ENCODE results near the gene CA12.

CA12 gene

DNA sequence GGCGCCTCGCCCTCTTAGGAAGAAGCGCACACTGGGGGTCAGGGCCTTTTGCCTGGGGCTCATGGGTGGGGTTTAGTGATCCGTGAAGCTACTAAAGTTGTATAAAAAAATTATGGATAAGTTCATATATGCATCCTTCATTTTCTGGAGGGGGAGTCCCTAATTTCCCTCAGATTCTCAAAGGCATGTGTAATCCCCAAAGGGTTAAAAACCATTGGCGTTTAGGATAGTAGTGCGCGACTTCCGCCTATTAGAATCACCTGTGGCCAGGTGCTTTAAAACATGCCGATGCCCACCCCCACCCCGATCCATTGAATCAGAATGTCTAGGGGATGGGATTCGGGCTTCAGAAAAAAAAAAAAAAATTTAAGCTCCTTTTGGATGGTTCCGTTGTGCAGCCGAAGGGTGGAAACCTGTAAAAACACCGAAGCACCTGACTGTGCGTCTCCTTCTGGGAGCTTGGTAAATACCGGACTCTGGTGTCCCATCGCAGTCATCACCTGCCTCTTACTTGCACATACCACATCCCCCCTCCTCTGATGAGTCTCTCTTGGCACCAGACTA, 103.7 kb downstream of the CA12 start:
- Mint-ChIP-seq H3K36me3 (peaks cover 2% of the 10 kb centered on the region), H3K9me3 (ENCODE audit: low read depth) (no peaks in the 10 kb centered on the region), H3K4me1 (ENCODE audit: low read depth) (peaks cover 39% of the 10 kb centered on the region), H3K4me3 (peak overlapping the region; percentile 78), H3K27me3 (no peaks in the 10 kb centered on the region), H3K27ac (peak overlapping the region; percentile 66)

DNA sequence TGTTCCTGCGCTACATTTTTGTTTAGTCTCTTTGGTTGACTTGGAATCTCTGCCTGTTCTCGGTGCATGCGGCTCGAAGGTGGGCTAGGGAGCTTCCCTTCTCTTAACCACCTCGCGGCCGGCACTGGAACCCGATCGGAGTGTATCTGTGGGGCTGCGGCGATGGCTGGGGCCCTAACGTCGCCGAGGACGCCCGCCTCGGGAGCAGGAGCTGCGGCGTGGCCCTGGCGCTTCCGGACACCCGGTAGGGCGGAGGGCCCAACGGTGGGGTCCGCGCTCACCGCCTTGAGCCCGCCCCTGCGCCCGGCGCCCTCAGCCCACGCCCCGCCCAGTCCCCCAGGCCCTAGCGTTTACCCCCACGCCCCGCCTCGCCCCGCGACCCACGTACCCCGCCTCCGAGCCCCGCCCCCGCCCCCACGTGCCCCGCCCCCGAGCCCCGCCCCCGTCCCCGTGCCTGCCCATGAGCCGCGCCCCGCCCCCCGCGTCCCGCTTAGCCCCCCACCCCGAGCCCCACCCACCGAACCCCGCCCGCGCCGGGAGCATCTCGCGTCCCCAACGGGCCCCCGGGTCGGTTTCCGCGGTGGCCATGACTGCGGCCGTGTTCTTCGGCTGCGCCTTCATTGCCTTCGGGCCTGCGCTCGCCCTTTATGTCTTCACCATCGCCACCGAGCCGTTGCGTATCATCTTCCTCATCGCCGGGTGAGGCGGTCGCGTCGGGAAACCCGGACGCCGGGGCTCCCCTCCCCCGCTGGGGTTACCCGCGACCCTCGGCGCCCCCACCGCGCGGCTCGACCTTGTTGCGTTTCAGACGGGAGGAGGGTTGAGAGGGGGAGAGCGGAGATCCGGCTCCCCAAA, 104.4 kb downstream of the CA12 start, which contains the start of gene APH1B:
APH1B (plus strand) TSS at position 568 of the 855 bp plus-strand sequence; CDS start at position 587, 19 bp downstream.
- Mint-ChIP-seq H3K4me1 (ENCODE audit: low read depth) (peaks cover 39% of the 10 kb centered on the region), H3K27ac (peak within 1 kb of the TSS; percentile 91), H3K9me3 (ENCODE audit: low read depth) (no peaks in the 10 kb centered on the region), H3K36me3 (peaks cover 4% of the 10 kb centered on the region), H3K4me3 (peak within 1 kb of the TSS; percentile 86), H3K27me3 (no peaks in the 10 kb centered on the region)

DNA sequence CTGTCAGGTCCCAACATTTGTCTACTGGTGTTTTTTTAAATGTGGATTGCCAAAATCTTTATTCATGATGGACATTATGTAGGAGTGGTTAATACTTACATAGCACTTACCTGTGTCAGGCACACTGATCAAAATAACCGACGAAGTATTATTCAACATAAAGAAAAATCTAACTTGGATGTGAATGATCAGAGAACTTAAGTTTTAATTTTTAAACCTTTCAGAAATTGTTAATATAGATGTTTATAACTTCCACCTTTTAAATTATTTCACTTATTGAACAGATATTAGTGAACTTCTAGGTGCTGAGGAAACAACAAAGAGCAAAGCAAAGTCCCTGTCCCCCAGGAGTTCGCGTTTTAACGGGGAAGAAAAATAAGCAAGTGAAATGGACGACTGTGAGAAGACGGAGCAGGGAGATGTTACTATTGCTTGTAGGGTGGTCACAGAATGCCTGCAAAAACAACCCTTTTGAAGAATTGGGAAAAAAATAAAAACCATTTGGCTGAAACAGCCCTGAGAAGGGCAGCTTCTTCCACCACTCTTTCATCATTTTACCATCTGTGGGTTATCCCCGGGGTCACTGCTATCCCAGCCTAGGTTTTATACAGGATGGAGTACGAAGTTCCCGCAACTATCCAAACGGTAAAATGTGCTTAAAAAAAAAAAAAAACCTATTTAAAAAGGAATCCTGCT, 105.2 kb downstream of the CA12 start:
- peaks cover 39% of the 10 kb centered on the region for H3K4me1 Mint-ChIP-seq (ENCODE audit: low read depth)
- peak overlapping the region; percentile 86 for H3K4me3 Mint-ChIP-seq
- H3K27me3 Mint-ChIP-seq, result no peaks in the 10 kb centered on the region
- H3K9me3 Mint-ChIP-seq (ENCODE audit: low read depth), result no peaks in the 10 kb centered on the region
- H3K27ac Mint-ChIP-seq, result peak overlapping the region; percentile 91
- peaks cover 4% of the 10 kb centered on the region for H3K36me3 Mint-ChIP-seq

DNA sequence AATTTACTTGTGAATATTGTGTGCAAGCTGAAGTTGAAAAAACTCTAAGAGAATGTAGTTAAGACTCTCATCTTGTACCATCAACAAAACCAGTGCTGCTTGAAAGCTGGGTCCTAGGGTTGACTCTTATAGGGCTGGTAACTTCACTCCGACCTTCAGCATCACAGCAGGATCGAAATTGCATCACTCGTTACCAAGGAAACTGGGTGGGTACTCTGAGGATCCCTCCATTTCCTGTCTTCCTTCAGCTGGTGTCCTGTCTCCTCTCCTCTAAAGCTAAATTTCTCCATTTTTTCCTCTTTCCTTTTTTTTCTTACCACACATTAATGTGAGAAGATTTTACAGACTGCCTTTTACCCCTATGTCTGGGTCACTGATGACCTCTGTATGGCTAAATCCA, 107.2 kb downstream of the CA12 start:
- Mint-ChIP-seq H3K36me3 (peaks cover 9% of the 10 kb centered on the region), H3K27ac (peak overlapping the region; percentile 1), H3K4me3 (peak overlapping the region; percentile 24), H3K4me1 (ENCODE audit: low read depth) (peaks cover 38% of the 10 kb centered on the region), H3K9me3 (ENCODE audit: low read depth) (no peaks in the 10 kb centered on the region), H3K27me3 (no peaks in the 10 kb centered on the region)

All from activated naive CD8-positive, alpha-beta T cell (primary cell).